ENCODE results near the gene SKA3.

- TF ChIP-seq YY1 (IDR thresholded peaks at IDR 0.05; ENCODE audit: insufficient read depth, insufficient replicate concordance, low read depth, low read length) (no peak), CTCF (CRISPR knock-in tag; IDR thresholded peaks at IDR 0.05) (no peak), SMAD9 (CRISPR knock-in tag; IDR thresholded peaks at IDR 0.05) (no peak), ZSCAN21 (CRISPR knock-in tag; IDR thresholded peaks at IDR 0.05; ENCODE audit: borderline replicate concordance) (no peak), STAG1 (CRISPR knock-in tag; IDR thresholded peaks at IDR 0.05) (no peak), HOXA3 (CRISPR knock-in tag; IDR thresholded peaks at IDR 0.05) (no peak), ZNF549 (CRISPR knock-in tag; IDR thresholded peaks at IDR 0.05) (no peak), CREM (IDR thresholded peaks at IDR 0.05) (no peak), CREM (CRISPR knock-in tag; IDR thresholded peaks at IDR 0.05) (no peak), BCLAF1 (IDR thresholded peaks at IDR 0.05) (no peak), NONO (IDR thresholded peaks at IDR 0.05) (no peak), NONO (CRISPR knock-in tag; conservative IDR thresholded peaks at IDR 0.05) (no peak), ZNF792 (CRISPR knock-in tag; IDR thresholded peaks at IDR 0.05) (no peak), ARHGAP35 (CRISPR knock-in tag; IDR thresholded peaks at IDR 0.05; ENCODE audit: borderline replicate concordance) (no peak), ZNF44 (CRISPR knock-in tag; IDR thresholded peaks at IDR 0.05) (no peak)
- TF ChIP-seq, protein P1, sequence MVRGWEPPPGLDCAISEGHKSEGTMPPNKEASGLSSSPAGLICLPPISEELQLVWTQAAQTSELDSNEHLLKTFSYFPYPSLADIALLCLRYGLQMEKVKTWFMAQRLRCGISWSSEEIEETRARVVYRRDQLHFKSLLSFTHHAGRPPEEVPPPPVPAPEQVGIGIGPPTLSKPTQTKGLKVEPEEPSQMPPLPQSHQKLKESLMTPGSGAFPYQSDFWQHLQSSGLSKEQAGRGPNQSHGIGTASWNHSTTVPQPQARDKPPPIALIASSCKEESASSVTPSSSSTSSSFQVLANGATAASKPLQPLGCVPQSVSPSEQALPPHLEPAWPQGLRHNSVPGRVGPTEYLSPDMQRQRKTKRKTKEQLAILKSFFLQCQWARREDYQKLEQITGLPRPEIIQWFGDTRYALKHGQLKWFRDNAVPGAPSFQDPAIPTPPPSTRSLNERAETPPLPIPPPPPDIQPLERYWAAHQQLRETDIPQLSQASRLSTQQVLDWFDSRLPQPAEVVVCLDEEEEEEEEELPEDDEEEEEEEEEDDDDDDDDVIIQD (CRISPR knock-in tag; IDR thresholded peaks at IDR 0.05; ENCODE audit: low read depth), result no peak
These were observed 11.7 kb downstream of the SKA3 start for GRCh38 chr13:21164631-21165030.
